Mucosa of descending colon (tissue), 3 donors: ENCODE data around the gene AFMID. TPM values are rescaled to one million over a fixed set of nuclear protein-coding genes. Genes with fewer than 3 reads are reported as not detected.
A peak's percentile ranks its signal among the peaks of the same experiment; 100 is the strongest.

Source experiments
- ATAC-seq: fragments of 200-7000 bp; cut with Tn5 transposase; one replicate; pipeline ENCODE4 v1.9.1; 2020; ENCODE audit warnings: mild to moderate bottlenecking, moderate library complexity
- DNase-seq, 3 donors: peaks; one replicate each; pipeline ENCODE4 v3.0.0-alpha.2; 2020
- H3K36me3 ChIP-seq: fragments of 200-600 bp; one replicate; pipeline ENCODE4 v1.8.0; 2021; ENCODE audit warnings: low read depth, mild to moderate bottlenecking
- H3K4me1 ChIP-seq: fragments of 200-600 bp; one replicate; pipeline ENCODE4 v1.8.0; 2021; ENCODE audit warnings: low read depth, mild to moderate bottlenecking
- H3K4me3 ChIP-seq: fragments of 200-600 bp; one replicate; pipeline ENCODE4 v1.8.0; 2021; ENCODE audit warnings: mild to moderate bottlenecking
- H3K9me3 ChIP-seq: fragments of 200-600 bp; one replicate; pipeline ENCODE4 v1.8.0; 2021; ENCODE audit warnings: mild to moderate bottlenecking
- intact Hi-C, 2 donors: fragments of 100-400 bp; cut with DNase I in 1 of 2; cut with micrococcal nuclease in 1 of 2; formaldehyde crosslinking; loops; one replicate each; pipeline versions ENCODE4 v1.11.0 to v1.11.1; 2022; cut with DNase I, micrococcal nuclease
- total RNA-seq, 3 donors: library from RNA; stranded (reverse); fragmentation: NEBNext Ultra II Directional in 2 of 3; extraction: Animal tissue kit (Norgen Biotek cat#: 25700) in 2 of 3; gene quantifications; one replicate each; pipeline versions ENCODE4 v1.2.1 to v1.2.4, GENCODE V29; 2021 to 2023
- TF ChIP-seq, protein P1 (sequence below): fragments of 200-600 bp; IDR thresholded peaks from one replicate; pipeline ENCODE4 v1.8.0; 2022; ENCODE audit warnings: antibody characterized with exemption, mild to moderate bottlenecking
- donor health status: DM: no; HTN: no; CAD: no; lungs with moderate emphysema.
- donor health status: DM: no; HTN: no; CAD: no.
- donor health status: DM: no; HTN: yes; CAD: no.

The AFMID gene
- total RNA-seq, 3 donors from 2014 or later = 14.2 to 39.9 (median 27.9) TPM

- intact Hi-C loops = no loop called here
- ATAC-seq (no peak), DNase-seq (no peak)
- TF ChIP-seq, protein P1, sequence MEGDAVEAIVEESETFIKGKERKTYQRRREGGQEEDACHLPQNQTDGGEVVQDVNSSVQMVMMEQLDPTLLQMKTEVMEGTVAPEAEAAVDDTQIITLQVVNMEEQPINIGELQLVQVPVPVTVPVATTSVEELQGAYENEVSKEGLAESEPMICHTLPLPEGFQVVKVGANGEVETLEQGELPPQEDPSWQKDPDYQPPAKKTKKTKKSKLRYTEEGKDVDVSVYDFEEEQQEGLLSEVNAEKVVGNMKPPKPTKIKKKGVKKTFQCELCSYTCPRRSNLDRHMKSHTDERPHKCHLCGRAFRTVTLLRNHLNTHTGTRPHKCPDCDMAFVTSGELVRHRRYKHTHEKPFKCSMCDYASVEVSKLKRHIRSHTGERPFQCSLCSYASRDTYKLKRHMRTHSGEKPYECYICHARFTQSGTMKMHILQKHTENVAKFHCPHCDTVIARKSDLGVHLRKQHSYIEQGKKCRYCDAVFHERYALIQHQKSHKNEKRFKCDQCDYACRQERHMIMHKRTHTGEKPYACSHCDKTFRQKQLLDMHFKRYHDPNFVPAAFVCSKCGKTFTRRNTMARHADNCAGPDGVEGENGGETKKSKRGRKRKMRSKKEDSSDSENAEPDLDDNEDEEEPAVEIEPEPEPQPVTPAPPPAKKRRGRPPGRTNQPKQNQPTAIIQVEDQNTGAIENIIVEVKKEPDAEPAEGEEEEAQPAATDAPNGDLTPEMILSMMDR = no peak
- no peaks in the 10 kb centered on the region for H3K36me3 ChIP-seq
- H3K4me3 ChIP-seq = no peak overlapping the region
- H3K4me1 ChIP-seq = no peaks in the 10 kb centered on the region
- H3K9me3 ChIP-seq = no peaks in the 10 kb centered on the region
These were observed 53.0 kb downstream of the AFMID start for GRCh38 chr17:78240012-78240655.

DNA sequence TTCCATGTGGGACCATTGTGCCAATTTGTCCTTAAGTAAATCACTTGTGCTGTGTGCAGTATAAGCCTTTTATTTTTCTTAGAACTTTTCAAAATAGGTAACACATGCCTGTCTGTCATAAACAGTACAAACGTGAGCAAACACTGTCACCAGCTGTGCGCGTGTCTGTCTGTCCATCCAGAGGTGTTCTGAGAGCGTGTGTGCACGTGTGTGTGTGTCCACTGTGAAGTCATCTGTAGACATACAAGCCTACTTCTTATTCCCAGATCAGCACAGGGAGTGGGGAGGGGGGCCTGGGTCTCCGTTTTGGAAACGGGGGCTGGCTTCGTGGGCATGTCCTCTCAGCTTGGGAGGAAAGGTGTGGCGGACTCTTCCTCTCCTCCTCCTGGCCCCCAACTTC is 53.7 kb downstream of the AFMID start:
- ATAC-seq = no peak
- no peak for DNase-seq
- TF ChIP-seq, protein P1 = no peak
- intact Hi-C loops = no loop called here
- Histone ChIP-seq H3K9me3 (no peaks in the 10 kb centered on the region), H3K4me1 (no peaks in the 10 kb centered on the region), H3K4me3 (no peak overlapping the region), H3K36me3 (no peaks in the 10 kb centered on the region)

DNA sequence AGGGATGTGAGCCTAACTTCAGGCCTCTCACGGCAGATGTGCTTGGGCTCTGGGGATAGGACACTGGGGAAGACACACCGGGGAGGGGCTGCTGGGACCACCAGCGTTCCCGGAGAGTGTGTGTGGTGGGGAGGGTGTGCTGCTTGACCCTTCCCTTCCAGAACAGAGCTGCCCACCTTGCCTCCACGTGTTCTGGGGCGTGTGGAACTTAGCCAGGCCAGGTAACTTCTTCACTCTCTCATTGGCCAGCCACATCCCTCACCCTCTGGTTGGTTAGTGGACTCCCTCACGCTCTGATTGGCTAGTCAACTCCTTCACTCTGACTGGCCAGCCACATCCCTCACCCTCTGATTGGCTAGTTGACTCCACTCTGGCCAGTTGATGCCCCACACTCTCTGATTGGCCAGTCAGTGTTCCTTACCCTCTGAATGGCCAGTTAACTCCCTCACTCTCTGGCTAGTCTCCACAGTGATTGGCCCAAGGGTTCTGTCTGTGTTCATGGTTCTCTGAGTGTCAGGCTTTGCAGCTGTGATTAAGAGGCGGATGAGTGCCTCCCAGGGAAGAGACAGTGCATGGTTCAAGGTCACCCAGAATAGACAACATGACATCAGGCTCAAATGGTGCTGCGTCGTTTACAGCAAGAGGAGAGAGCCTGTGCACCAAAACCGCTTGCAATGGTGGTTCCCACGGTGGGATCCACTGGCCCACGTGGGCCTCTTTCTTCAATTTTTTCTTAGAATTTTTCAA is 54.3 kb downstream of the AFMID start:
- no peak for DNase-seq
- no peak overlapping the region for H3K4me3 ChIP-seq
- no peaks in the 10 kb centered on the region for H3K9me3 ChIP-seq
- intact Hi-C loops = no loop called here
- peak; percentile 49 for ATAC-seq
- H3K4me1 ChIP-seq = no peaks in the 10 kb centered on the region
- TF ChIP-seq, protein P1 = no peak
- H3K36me3 ChIP-seq = no peaks in the 10 kb centered on the region

DNA sequence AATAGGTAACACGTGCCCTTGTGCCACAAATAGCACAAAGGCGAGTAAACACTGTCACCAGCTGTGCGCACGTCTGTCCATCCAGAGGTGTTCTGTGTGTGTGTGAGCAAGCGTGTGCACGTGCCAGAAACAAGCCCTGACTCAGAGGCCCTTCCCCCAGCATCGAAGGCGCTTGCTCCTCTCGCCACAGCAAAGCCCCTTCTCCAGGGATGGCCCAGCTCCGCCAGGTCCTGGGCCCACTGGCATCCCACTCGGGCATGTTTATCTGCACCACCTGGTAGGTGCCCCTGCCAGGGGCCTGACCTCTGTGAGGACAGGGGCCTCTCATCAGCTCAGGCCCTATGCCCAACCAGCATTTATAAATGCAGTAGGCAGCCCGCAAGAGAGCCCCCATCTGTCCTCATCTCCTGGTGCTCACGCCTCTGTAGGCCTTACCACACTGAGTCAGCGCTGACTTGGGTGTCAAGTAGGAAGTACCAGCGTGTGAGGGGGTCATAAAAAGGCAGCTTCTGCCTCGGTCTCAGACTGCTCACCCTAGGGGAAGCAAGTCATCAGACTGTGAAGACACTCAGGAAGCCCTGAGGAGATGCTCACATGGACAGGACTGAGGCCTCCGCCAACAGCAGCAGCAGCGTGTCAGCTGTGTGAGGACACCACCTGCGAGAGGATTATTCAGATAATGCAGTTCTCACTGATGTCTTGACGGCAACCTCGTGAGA is 55.0 kb downstream of the AFMID start:
- Histone ChIP-seq H3K36me3 (no peaks in the 10 kb centered on the region), H3K9me3 (no peaks in the 10 kb centered on the region), H3K4me1 (no peaks in the 10 kb centered on the region), H3K4me3 (no peak overlapping the region)
- TF ChIP-seq, protein P1 = no peak
- intact Hi-C loops = no loop called here
- DNase-seq = no peak
- peak; percentile 47 for ATAC-seq

DNA sequence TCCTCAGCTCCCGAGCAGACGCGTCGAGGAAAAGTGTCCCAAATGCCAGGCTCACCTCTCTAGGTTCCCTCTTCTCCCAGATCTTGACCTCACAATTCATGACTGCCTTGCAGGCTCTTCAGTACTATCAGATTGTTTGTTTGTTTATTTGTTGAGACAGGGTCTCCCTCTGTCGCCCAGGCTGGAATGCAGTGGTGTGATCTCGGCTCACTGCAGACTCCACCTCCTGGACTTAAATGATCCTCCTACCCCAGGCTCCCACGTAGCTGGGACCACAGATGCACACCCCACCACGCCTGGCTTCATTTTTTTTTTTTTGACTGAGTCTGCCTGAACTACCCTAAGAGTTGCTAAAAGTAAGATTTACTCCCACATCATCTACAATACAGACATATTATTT is 60.1 kb downstream of the AFMID start:
- intact Hi-C loops = no loop called here
- peaks cover 15% of the 10 kb centered on the region for H3K4me1 ChIP-seq
- no peaks in the 10 kb centered on the region for H3K36me3 ChIP-seq
- no peak for ATAC-seq
- H3K9me3 ChIP-seq = no peaks in the 10 kb centered on the region
- no peak overlapping the region for H3K4me3 ChIP-seq
- no peak for DNase-seq
- TF ChIP-seq, protein P1 = no peak
